ENCODE data around the gene TRIP13.

Gene TRIP13

DNA sequence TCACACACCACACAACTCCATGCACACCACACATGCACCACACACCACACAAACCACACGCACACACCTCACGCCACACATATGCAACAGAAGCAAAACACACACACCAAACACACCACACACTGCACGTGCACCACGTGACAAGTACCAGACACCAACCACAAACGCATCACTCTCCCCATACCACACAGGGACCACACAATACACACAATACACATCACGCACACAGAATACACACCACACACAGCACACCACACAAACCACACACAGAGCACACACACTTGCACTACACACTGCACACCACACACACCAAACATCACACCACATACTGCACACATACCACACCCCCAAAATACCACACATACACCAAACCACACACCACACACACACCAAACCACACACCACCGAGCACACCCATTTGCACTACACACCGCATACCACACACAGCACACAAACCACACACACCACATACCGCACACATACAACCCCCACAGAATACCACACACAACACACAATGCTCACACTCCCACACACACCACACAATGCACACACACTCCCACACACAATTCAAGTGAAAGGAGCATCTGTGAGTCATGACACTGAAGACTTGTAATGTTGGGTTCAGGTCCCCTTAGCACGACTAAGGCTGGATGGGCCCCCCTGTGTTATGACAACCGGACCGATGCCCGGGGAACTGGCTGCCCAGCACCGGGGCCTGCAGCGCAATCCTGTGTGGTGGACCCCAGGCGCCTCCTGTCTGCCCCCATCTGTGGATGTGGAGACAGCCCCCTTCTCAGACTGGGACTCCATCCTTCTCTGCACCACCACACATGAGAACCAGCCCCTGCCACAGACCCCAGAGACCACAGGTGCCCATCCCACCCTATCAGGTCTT lies 35.9 kb upstream of the TRIP13 start (continued):
- 0 out of 2 replicates have a peak, but pooled peaks have one; percentile 25 for TF ChIP-seq PRDM2 (tag by site-specific recombination; IDR thresholded peaks at IDR 0.05; ENCODE audit: borderline replicate concordance)
- TF ChIP-seq SP3 (tag by site-specific recombination; IDR thresholded peaks at IDR 0.05) = no peak
- no peak for TF ChIP-seq OSR2 (tag by site-specific recombination; IDR thresholded peaks at IDR 0.05)
- TF ChIP-seq OVOL3 (tag by site-specific recombination; IDR thresholded peaks at IDR 0.05) = no peak
- TF ChIP-seq ZNF704 (tag by site-specific recombination; IDR thresholded peaks at IDR 0.05) = no peak
- 0 out of 2 replicates have a peak, but pooled peaks have one; percentile 12 for TF ChIP-seq KLF9 (tag by site-specific recombination; IDR thresholded peaks at IDR 0.05; ENCODE audit: low read depth)
- TF ChIP-seq, protein P1, sequence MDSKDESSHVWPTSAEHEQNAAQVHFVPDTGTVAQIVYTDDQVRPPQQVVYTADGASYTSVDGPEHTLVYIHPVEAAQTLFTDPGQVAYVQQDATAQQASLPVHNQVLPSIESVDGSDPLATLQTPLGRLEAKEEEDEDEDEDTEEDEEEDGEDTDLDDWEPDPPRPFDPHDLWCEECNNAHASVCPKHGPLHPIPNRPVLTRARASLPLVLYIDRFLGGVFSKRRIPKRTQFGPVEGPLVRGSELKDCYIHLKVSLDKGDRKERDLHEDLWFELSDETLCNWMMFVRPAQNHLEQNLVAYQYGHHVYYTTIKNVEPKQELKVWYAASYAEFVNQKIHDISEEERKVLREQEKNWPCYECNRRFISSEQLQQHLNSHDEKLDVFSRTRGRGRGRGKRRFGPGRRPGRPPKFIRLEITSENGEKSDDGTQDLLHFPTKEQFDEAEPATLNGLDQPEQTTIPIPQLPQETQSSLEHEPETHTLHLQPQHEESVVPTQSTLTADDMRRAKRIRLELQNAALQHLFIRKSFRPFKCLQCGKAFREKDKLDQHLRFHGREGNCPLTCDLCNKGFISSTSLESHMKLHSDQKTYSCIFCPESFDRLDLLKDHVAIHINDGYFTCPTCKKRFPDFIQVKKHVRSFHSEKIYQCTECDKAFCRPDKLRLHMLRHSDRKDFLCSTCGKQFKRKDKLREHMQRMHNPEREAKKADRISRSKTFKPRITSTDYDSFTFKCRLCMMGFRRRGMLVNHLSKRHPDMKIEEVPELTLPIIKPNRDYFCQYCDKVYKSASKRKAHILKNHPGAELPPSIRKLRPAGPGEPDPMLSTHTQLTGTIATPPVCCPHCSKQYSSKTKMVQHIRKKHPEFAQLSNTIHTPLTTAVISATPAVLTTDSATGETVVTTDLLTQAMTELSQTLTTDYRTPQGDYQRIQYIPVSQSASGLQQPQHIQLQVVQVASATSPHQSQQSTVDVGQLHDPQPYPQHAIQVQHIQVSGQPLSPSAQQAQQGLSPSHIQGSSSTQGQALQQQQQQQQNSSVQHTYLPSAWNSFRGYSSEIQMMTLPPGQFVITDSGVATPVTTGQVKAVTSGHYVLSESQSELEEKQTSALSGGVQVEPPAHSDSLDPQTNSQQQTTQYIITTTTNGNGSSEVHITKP (tag by site-specific recombination; IDR thresholded peaks at IDR 0.05) = no peak
- no peak for TF ChIP-seq TRIM28 (IDR thresholded peaks at IDR 0.05; ENCODE audit: borderline replicate concordance, low read length)
- no peak for TF ChIP-seq ZNF830 (tag by site-specific recombination; IDR thresholded peaks at IDR 0.05; ENCODE audit: low read depth)
- TF ChIP-seq ZNF600 (tag by site-specific recombination; IDR thresholded peaks at IDR 0.05) = peak; percentile 59
- no peak for TF ChIP-seq PRDM6 (tag by site-specific recombination; IDR thresholded peaks at IDR 0.05)
- 0 out of 2 replicates have a peak, but pooled peaks have one; percentile 31 for TF ChIP-seq ZNF707 (tag by site-specific recombination; IDR thresholded peaks at IDR 0.05)
- no peak for TF ChIP-seq ZNF416 (tag by site-specific recombination; IDR thresholded peaks at IDR 0.05)
- no peak for TF ChIP-seq ZFP3 (tag by site-specific recombination; IDR thresholded peaks at IDR 0.05; ENCODE audit: low read depth)
- TF ChIP-seq ZBTB8A (tag by site-specific recombination; IDR thresholded peaks at IDR 0.05) = no peak
- TF ChIP-seq PRDM4 (tag by site-specific recombination; IDR thresholded peaks at IDR 0.05) = no peak
- no peak for TF ChIP-seq ZNF701 (tag by site-specific recombination; IDR thresholded peaks at IDR 0.05)
- TF ChIP-seq, protein P2, sequence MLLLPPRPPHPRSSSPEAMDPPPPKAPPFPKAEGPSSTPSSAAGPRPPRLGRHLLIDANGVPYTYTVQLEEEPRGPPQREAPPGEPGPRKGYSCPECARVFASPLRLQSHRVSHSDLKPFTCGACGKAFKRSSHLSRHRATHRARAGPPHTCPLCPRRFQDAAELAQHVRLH (tag by site-specific recombination; IDR thresholded peaks at IDR 0.05) = no peak
- TF ChIP-seq, protein P3, sequence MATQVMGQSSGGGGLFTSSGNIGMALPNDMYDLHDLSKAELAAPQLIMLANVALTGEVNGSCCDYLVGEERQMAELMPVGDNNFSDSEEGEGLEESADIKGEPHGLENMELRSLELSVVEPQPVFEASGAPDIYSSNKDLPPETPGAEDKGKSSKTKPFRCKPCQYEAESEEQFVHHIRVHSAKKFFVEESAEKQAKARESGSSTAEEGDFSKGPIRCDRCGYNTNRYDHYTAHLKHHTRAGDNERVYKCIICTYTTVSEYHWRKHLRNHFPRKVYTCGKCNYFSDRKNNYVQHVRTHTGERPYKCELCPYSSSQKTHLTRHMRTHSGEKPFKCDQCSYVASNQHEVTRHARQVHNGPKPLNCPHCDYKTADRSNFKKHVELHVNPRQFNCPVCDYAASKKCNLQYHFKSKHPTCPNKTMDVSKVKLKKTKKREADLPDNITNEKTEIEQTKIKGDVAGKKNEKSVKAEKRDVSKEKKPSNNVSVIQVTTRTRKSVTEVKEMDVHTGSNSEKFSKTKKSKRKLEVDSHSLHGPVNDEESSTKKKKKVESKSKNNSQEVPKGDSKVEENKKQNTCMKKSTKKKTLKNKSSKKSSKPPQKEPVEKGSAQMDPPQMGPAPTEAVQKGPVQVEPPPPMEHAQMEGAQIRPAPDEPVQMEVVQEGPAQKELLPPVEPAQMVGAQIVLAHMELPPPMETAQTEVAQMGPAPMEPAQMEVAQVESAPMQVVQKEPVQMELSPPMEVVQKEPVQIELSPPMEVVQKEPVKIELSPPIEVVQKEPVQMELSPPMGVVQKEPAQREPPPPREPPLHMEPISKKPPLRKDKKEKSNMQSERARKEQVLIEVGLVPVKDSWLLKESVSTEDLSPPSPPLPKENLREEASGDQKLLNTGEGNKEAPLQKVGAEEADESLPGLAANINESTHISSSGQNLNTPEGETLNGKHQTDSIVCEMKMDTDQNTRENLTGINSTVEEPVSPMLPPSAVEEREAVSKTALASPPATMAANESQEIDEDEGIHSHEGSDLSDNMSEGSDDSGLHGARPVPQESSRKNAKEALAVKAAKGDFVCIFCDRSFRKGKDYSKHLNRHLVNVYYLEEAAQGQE (tag by site-specific recombination; IDR thresholded peaks at IDR 0.05) = no peak

All from HEK293 (cell line).